ENCODE results near the gene PUSL1. TPM values are rescaled to one million over a fixed set of nuclear protein-coding genes. Genes with fewer than 3 reads are reported as not detected.

The PUSL1 gene
- polyA plus RNA-seq, 2 of the 4 experiments (the other 2 are of a cell fraction) = 7.4 to 14.6 TPM

DNA sequence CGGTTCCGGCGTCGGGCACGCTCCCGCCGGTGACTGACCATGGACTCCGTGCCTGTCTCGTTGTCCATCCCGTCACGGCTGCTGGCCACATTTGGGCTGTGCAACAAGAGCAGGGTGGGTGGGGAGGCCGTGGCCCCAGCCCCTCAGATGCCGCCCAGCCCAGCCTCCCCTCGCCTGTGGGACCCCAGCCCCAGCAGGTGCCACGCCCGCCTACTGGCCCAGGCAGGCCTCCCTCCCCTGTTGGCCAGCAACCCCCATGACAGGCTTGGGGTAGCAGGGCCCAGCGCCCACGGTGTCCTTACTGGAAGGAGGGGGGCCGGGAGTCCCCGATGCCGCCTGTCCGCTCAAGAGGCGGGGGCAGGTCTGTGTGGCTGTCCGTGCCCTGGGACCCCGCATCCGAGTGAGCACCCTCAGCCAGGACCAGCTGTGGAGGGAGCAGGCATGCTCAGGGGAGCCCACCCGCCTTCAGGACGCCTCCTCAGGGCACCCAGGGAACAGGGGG is 33.7 kb downstream of the PUSL1 start:
- H3K27ac ChIP-seq = no peak overlapping the region
- ATAC-seq (no peak), DNase-seq (ENCODE audit: low read depth in 1 of 2, low spot score in 1 of 2) (no peak), FAIRE-seq (no peak)
- CTCF ChIA-PET = interaction anchor here (7.2 kb wide), 1 partner anchor 28 kb away, joined by 73 read pairs; no protein-coding TSS in a partner anchor
- WGBS (ENCODE audit: missing lambda C conversion rate) = 89% methylated on average over 13 of the region's 28 CpGs
- POLR2A ChIA-PET = no interaction called here
- H3K4me2 ChIP-seq = no peak overlapping the region
- TF ChIP-seq JUN (IDR thresholded peaks at IDR 0.05) (no peak), EP300 (IDR thresholded peaks at IDR 0.05) (no peak)
- H3K9me3 ChIP-seq = no peaks in the 10 kb centered on the region
- H3K4me3 ChIP-seq = no peak overlapping the region
- H3K4me1 ChIP-seq = peaks cover 41% of the 10 kb centered on the region

DNA sequence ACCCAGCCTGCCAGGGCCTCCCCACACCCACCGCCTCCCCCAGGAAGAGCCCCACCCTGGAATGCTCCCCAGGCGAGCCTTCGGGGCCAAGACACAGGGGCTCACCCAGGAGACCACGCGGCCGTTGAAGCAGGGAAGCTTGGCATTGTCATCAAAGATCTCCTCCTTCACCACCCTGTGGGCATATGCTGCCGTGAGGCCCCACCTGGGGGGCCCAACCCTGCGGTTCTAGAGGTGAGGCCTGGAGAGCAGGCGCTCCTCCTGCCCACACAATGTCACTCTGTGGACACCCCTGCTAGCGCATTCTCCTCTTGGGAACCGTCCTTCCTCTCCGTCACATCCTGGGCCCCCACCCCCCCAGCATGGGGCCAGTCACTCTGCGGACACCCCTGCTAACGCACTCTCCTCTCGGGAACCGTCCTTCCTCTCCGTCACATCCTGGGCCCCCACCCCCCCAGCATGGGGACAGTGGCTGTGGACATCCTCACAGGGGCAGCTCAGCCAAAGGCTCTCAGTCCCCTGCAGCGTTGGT is 34.3 kb downstream of the PUSL1 start:
- DNase-seq (ENCODE audit: low read depth in 1 of 2, low spot score in 1 of 2) (no peak), ATAC-seq (no peak), FAIRE-seq (no peak)
- peak overlapping the region in 1 of 2 experiments; percentile 100; a peak in 2 of 6 replicates for H3K27ac ChIP-seq
- ChIA-PET CTCF (interaction anchor here (2.9 to 7.2 kb wide), 3 partner anchors 10 to 27 kb away, joined by 8 to 73 read pairs (median 12); partner anchors contain the start of gene TAS1R3), POLR2A (no interaction called here)
- TF ChIP-seq SREBF2 (IDR thresholded peaks at IDR 0.05) = no peak
- TF ChIP-seq HOXA7 (CRISPR knock-in tag; IDR thresholded peaks at IDR 0.05) = no peak
- TF ChIP-seq KDM1A (IDR thresholded peaks at IDR 0.05; ENCODE audit: low read depth) = no peak
- TF ChIP-seq CTCF (IDR thresholded peaks at IDR 0.05) = no peak
- no peak for TF ChIP-seq HOXB13 (CRISPR knock-in tag; IDR thresholded peaks at IDR 0.05; ENCODE audit: low read depth)
- no peak for TF ChIP-seq SMC3 (IDR thresholded peaks at IDR 0.05)
- no peak for TF ChIP-seq NFE2L2 (conservative IDR thresholded peaks at IDR 0.05; ENCODE audit: low read length)
- TF ChIP-seq RCOR1 (IDR thresholded peaks at IDR 0.05; ENCODE audit: low read depth, low read length) = no peak
- no peak for TF ChIP-seq RAD21 (conservative IDR thresholded peaks at IDR 0.05 in 1 of 2, IDR thresholded peaks at IDR 0.05 in 1 of 2)
- TF ChIP-seq PBX3 (IDR thresholded peaks at IDR 0.05) = no peak
- no peak for TF ChIP-seq KDM5A (IDR thresholded peaks at IDR 0.05)
- 93% methylated on average over 6 of the region's 18 CpGs for WGBS (ENCODE audit: missing lambda C conversion rate)
- H3K4me3 ChIP-seq = no peak overlapping the region
- peaks cover 45% of the 10 kb centered on the region for H3K4me1 ChIP-seq
- no peaks in the 10 kb centered on the region for H3K9me3 ChIP-seq
- H3K4me2 ChIP-seq = no peak overlapping the region

DNA sequence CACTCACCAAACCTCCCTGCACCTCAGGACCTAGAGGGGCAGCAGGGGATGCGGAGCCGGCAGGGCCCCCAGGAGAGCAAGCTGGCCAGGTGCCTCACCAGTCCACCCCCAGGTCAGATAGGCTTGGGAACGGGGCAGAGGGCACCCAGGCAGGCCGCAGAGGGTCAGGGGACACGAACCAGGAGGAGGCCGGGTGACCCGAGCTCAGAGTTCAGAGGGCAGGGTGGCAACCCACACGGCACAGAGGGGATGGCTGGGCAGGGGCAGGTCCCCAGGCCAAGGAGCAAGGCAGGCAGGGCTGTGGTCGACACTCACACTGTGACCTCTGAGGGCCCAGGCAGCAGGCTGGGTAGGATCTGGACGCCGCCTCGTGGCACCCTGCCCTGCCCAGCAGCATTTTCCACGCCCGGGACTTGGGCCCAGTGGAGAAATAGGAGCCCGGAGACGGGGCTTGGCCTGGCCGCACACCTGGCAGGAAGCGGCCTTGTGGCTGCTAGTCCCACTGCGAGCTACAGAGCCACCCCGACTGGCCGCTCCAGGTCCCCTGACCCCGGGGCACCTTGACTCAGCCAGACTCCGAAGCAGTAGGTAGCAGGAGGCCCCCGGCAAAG is 35.5 kb downstream of the PUSL1 start:
- H3K4me3 ChIP-seq = no peak overlapping the region; the same call in 2 of the 3 replicates
- peaks cover 45% of the 10 kb centered on the region for H3K4me1 ChIP-seq
- WGBS (ENCODE audit: missing lambda C conversion rate) = 55% methylated on average over 9 of the region's 24 CpGs
- H3K9me3 ChIP-seq = no peaks in the 10 kb centered on the region
- ChIA-PET POLR2A (no interaction called here), CTCF (interaction anchor here (0.6 to 7.2 kb wide), 9 partner anchors 7 to 136 kb away, joined by 3 to 73 read pairs (median 3); partner anchors contain the start of gene TAS1R3)
- FAIRE-seq (no peak), DNase-seq (ENCODE audit: low read depth in 1 of 2, low spot score in 1 of 2) (no peak), ATAC-seq (no peak)
- no peak for TF ChIP-seq MAZ (IDR thresholded peaks at IDR 0.05; ENCODE audit: borderline replicate concordance, low read depth, low read length)
- no peak for TF ChIP-seq CBX2 (IDR thresholded peaks at IDR 0.05; ENCODE audit: borderline replicate concordance, low read depth)
- TF ChIP-seq MAX (IDR thresholded peaks at IDR 0.05) = 0 out of 2 replicates have a peak, but pooled peaks have one; percentile 33
- TF ChIP-seq RARB (CRISPR knock-in tag; IDR thresholded peaks at IDR 0.05) = no peak
- peak overlapping the region; percentile 99 to 100 for H3K27ac ChIP-seq
- peak overlapping the region; percentile 97 for H3K4me2 ChIP-seq
